DND-41 (cell line): ENCODE data around the gene OBSCN.

ENCODE experiments used
- EZH2 ChIP-seq: IDR thresholded peaks from 3 replicates; pipeline ENCODE4 v1.6.1; 2012; ENCODE audit warnings: borderline replicate concordance, low read depth, mild to moderate bottlenecking, moderate library complexity, low read length, inconsistent platforms; ENCODE audit not compliant: severe bottlenecking
- TF ChIP-seq, protein P1 (sequence below): IDR thresholded peaks from 2 replicates; pipeline ENCODE4 v1.5.1; 2012; ENCODE audit warnings: borderline replicate concordance, low read length, moderate library complexity, mild to moderate bottlenecking; ENCODE audit not compliant: poor library complexity, severe bottlenecking; ENCODE audit errors: extremely low read depth

- TF ChIP-seq, protein P1, sequence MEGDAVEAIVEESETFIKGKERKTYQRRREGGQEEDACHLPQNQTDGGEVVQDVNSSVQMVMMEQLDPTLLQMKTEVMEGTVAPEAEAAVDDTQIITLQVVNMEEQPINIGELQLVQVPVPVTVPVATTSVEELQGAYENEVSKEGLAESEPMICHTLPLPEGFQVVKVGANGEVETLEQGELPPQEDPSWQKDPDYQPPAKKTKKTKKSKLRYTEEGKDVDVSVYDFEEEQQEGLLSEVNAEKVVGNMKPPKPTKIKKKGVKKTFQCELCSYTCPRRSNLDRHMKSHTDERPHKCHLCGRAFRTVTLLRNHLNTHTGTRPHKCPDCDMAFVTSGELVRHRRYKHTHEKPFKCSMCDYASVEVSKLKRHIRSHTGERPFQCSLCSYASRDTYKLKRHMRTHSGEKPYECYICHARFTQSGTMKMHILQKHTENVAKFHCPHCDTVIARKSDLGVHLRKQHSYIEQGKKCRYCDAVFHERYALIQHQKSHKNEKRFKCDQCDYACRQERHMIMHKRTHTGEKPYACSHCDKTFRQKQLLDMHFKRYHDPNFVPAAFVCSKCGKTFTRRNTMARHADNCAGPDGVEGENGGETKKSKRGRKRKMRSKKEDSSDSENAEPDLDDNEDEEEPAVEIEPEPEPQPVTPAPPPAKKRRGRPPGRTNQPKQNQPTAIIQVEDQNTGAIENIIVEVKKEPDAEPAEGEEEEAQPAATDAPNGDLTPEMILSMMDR: no peak
- TF ChIP-seq EZH2: no peak
Measured at GRCh38 chr1:228204958-228205357, 2.9 kb upstream of the OBSCN start.
